Skin epidermis (tissue), 12 donors: ENCODE results near the gene PDLIM7.
A peak's percentile ranks its signal among the peaks of the same experiment; 100 is the strongest.

Experiments used
- H3K27ac ChIP-seq, 21 experiments: fragments of 200-600 bp; sonication (generic) in 11 of 21; one replicate each; pipeline ENCODE4 v1.5.0; 2020; ENCODE audit warnings: mild to moderate bottlenecking in 3 of 21, inconsistent platforms in 2 of 21, moderate library complexity in 2 of 21
- H3K4me3 ChIP-seq, 7 experiments: fragments of 200-600 bp; sonication (generic) in 2 of 7; one replicate each; pipeline ENCODE4 v1.5.0; 2020; ENCODE audit warnings: inconsistent platforms in 2 of 7, mild to moderate bottlenecking in 2 of 7, moderate library complexity in 1 of 7

Gene PDLIM7

DNA sequence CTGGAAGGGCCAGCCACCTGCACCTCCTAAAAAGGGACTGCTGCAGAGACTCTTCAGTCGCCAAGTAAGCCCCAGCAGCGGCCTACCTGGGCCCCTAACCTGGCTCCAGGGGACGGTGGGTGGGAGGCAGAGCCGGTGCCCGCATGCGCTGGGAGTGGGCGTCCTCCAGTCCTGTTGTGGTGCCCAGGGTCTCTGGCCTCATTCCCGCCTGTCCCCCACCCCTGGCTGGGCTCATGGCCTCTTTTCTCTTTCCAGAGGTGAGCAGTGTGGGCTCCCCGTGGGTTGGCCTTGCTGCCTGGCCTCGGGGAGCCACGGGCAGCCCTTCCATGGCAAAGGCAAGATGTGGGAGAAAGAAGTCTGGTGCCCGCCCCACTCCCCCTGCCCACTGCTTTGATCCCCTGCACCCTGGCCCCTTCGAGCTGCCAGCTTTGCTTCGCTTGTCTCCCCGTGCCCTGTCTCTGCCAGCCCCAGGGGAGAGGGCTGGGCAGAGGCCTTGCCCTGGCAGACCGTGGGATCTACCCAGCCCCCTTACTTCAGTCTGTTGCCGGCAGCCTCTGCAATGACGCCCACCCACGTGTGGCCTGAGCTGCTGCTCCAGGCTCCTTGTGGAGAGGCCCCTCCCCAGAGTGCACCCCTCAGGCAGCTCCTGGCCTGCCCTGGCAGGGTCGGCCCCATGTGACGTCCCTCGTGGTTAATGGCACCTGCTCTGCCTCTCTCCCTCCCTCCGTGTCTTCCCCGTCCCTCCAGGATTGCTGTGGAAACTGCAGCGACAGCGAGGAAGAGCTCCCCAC lies 56.2 kb downstream of the PDLIM7 start:
- Histone ChIP-seq H3K4me3 (no peak overlapping the region), H3K27ac (peak overlapping the region in 10 of 21 experiments; percentile 13 to 73 (median 40))

DNA sequence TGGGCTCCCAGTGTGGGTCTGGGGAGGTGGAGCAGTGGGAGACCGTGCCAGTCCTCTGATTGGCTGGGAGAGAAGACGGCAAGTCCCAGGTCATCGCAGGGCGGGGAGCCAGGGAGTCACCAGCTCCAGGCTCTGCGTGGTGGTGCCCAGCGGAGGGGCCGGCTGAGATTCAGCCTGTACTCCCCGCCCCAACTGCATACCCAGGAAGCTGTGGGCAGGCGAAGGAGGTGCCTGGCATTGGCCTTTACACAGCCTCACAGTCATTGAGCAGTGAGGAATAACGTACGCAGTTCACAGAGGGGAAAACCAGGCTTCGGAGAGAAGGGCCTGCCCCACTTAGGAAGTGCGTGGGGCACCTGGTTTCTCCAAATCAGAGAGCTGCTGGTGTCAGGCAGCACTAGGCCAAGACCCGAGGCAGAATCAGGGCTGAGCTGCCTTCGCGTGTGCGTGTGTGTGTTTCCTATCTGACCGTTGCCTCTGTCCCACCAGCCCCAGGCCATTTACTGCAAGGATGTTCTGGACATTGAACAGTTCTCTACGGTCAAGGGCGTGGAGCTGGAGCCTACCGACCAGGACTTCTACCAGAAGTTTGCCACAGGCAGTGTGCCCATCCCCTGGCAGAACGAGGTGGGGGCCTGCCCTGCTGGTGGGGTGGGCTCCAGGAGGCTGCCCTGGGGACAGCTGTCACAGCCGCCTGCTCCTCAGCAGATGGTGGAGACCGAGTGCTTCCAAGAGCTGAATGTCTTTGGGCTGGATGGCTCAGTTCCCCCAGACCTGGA lies 57.0 kb downstream of the PDLIM7 start:
- Histone ChIP-seq H3K27ac (peak overlapping the region in 12 of 21 experiments; percentile 13 to 73 (median 30)), H3K4me3 (no peak overlapping the region)

DNA sequence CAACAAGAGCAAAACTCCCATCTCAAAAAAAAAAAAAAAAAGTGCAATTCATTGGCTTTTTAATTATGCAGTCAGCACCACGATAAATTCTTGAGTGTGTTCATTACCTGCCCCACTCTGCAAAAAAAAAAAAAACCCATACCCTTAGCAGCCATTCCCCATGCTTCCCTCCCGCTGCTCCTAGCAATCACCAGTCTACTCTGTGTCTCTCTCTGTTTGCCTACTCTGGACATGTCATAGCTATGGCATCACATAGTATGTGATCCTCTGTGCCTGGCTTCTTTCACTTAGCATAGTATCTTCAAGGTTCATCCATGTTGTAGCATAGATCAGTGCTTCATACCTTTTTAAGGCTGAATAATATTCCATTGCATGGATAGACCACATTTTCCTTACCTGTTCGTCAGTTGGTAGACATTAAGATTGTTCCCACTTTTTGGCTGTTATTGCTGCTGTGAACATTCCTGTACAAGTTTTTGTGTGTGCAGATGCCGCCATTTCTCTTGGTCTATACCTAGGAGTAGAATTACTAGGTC lies 57.8 kb downstream of the PDLIM7 start:
- Histone ChIP-seq H3K27ac (peak overlapping the region in 1 of 21 experiments; percentile 72), H3K4me3 (no peak overlapping the region)

DNA sequence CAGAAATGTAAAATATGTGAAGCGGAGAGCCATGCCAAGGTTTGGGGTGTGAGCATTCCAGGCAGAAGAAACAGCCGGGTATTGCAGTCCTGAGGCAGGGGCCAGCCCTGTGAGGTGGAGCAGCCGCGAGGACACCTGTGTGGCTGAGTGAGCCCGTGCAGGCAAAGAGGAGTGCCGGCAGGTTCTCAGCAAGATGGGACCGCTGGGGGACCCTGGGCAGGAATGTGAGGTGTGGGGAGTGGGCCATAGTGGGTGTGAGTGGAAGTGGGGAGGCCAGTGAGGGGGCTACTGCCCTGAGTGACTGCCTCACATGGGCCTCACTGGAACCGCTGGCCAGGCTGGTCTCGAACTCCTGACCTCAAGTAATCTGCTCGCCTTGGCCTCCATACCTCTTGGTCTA lies 58.9 kb downstream of the PDLIM7 start:
- Histone ChIP-seq H3K4me3 (no peak overlapping the region), H3K27ac (no peak overlapping the region)

DNA sequence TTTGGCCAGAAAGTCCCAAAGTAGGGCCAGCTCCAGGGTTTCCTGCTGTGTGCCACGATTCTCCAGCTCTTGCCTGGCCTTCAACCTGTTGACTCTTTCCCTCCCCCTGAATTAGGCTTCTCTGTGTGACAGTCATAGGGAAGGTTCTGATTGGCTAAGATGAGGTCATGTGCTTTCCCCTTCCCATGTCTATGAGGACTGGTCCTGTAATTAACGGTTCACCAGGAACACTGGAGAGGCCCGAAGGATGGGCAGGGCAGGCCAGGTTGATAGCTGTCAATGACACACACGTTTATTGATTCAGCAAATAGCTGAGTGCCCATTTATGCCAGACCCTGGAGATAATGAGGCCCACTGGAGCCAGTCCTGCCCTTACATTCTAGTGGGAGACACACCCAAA lies 59.8 kb downstream of the PDLIM7 start:
- Histone ChIP-seq H3K4me3 (no peak overlapping the region), H3K27ac (no peak overlapping the region)

DNA sequence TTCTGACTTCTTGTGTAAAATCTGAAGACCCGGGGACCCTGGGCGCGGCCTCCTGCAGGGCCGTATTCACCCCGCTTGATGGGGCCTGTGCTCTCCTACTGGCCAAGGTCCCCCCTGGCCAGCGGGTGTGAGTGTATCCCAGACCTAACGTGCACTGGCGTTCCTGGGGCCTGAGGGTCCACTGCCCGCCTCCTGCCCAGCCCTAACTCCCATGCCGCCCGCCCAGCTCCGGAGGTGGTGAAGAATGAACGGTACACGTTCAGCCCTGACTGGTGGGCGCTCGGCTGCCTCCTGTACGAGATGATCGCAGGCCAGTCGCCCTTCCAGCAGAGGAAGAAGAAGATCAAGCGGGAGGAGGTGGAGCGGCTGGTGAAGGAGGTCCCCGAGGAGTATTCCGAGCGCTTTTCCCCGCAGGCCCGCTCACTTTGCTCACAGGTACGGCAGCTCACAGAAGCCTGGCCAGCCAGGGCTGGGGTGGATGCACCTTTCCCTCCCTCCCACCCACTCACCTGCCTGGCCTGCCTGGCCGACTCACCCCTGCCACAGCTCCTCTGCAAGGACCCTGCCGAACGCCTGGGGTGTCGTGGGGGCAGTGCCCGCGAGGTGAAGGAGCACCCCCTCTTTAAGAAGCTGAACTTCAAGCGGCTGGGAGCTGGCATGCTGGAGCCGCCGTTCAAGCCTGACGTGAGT lies 61.4 kb downstream of the PDLIM7 start:
- Histone ChIP-seq H3K27ac (no peak overlapping the region), H3K4me3 (no peak overlapping the region)

DNA sequence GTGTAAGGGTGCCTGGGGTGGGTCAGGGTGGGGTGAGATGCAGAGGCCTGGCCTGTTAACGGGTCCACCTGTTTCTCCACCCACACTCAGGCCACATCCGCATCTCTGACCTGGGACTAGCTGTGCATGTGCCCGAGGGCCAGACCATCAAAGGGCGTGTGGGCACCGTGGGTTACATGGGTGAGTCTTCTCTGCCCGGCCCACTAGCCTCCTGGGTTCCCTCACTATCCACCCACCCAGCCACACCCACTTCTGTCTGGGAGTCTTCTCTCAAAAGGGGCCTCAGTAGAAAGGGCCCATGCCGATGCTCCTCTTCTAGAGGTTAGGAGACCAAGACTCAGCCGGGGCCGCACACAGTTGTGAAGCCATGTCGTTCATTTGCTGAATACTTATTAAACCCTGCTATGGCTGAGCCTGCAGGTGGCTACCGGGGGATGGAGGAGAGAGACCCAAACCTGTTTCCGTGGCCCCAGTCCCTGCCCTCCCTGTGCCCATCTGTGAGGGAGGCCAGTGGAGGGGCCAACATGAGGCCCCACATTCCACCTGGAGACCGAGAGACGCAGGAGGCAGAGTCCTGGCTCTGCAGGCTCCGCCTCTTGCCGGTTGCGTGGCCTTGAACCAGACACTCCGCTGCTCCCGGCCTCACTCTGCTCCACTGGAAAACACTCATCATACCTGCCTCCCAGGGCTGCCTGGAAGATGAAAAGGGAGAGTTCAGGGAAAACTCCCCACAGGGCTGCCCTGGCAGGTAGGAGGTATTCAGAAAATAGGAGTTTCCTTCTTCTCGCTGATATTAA lies 62.3 kb downstream of the PDLIM7 start:
- no peak overlapping the region for H3K4me3 ChIP-seq
- H3K27ac ChIP-seq: peak overlapping the region in 2 of 21 experiments; percentile 56 to 96

DNA sequence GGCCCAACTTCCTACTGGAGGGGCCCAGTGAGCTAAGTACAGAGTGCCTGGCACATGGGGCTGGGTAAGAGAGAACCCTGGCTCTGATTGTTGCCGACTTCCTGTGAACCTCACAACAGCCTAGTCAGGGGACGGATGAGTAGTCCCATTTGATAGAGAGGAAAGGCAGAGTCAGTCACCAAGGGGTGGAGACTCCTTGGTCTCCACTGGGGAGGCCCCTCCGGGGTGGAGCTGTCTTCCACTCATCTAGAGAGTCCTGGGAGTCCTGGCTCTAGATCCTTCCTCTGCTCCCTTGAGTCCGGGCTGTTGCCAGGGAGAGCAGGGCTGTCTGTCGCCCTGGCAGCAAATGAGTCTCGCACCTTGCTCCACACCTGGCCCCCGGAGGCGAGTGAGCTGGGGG lies 63.0 kb downstream of the PDLIM7 start:
- H3K27ac ChIP-seq: peak overlapping the region in 5 of 21 experiments; percentile 4 to 96 (median 41)
- H3K4me3 ChIP-seq: no peak overlapping the region

DNA sequence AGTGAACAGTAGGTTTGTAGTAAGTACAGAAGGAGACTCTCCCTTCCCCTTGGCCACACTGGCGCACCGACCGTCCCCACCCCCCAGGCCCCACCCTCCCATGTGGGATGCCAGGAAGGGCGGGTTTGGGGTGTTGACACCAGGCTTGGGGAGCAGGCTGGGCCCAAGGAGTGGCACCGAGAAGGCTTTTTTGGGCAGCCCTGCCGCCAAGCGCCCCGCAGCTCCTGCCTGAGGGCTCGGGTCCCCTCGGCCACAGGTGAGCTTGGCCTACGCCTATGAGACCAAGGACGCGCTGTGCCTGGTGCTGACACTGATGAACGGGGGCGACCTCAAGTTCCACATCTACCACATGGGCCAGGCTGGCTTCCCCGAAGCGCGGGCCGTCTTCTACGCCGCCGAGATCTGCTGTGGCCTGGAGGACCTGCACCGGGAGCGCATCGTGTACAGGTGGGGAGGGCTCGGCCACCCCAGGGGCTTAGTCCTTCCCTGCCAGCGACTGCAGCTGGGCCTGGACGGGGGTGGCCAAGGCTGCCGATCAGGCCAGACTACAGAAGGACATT lies 63.7 kb downstream of the PDLIM7 start:
- Histone ChIP-seq H3K4me3 (no peak overlapping the region), H3K27ac (peak overlapping the region in 8 of 21 experiments; percentile 4 to 96 (median 48))
